ENCODE measurements around the gene IER5. TPM values are rescaled to one million over a fixed set of nuclear protein-coding genes. Genes with fewer than 3 reads are reported as not detected.

The IER5 gene
- total RNA-seq, 2 donors from 2014 or later = 10.3 to 14.3 TPM

GRCh38 chr1:181077576-181078242 lies 10.8 kb upstream of the IER5 start:
- 81% methylated on average over 7 of the region's 7 CpGs for WGBS
- Histone ChIP-seq H3K36me3 (no peaks in the 10 kb centered on the region), H3K27me3 (replicated peaks; ENCODE audit: insufficient read depth) (no peaks in the 10 kb centered on the region), H3K4me1 (replicated peaks) (no peaks in the 10 kb centered on the region), H3K27ac (no peak overlapping the region), H3K4me3 (no peak overlapping the region), H3K9me3 (no peaks in the 10 kb centered on the region)
- no peak for DNase-seq (ENCODE audit: low spot score)
- TF ChIP-seq CTCF (IDR thresholded peaks at IDR 0.05) = no peak
- no peak for TF ChIP-seq POLR2A (IDR thresholded peaks at IDR 0.05)
- TF ChIP-seq POLR2AphosphoS5 (IDR thresholded peaks at IDR 0.05) = no peak
- intact Hi-C loops (cut with DNase I) = no loop called here

GRCh38 chr1:181079382-181079781 lies 9.1 kb upstream of the IER5 start:
- DNase-seq (ENCODE audit: low spot score) = no peak
- no peak overlapping the region for H3K4me3 ChIP-seq
- no peaks in the 10 kb centered on the region for H3K27me3 ChIP-seq (replicated peaks; ENCODE audit: insufficient read depth)
- intact Hi-C loops (cut with DNase I) = no loop called here
- H3K4me1 ChIP-seq (replicated peaks) = no peaks in the 10 kb centered on the region
- TF ChIP-seq POLR2A (IDR thresholded peaks at IDR 0.05) = no peak
- no peak for TF ChIP-seq CTCF (IDR thresholded peaks at IDR 0.05)
- no peak for TF ChIP-seq POLR2AphosphoS5 (IDR thresholded peaks at IDR 0.05)
- no peak overlapping the region for H3K27ac ChIP-seq
- no peaks in the 10 kb centered on the region for H3K9me3 ChIP-seq
- 68% methylated on average over 2 of the region's 2 CpGs for WGBS
- H3K36me3 ChIP-seq = no peaks in the 10 kb centered on the region

GRCh38 chr1:181079920-181080319 lies 8.6 kb upstream of the IER5 start:
- DNase-seq (ENCODE audit: low spot score) = no peak
- Histone ChIP-seq H3K27ac (no peak overlapping the region), H3K27me3 (replicated peaks; ENCODE audit: insufficient read depth) (no peaks in the 10 kb centered on the region), H3K36me3 (no peaks in the 10 kb centered on the region), H3K4me1 (replicated peaks) (no peaks in the 10 kb centered on the region), H3K4me3 (no peak overlapping the region), H3K9me3 (no peaks in the 10 kb centered on the region)
- intact Hi-C loops (cut with DNase I) = no loop called here
- 58% methylated on average over 4 of the region's 4 CpGs for WGBS
- TF ChIP-seq POLR2AphosphoS5 (IDR thresholded peaks at IDR 0.05) (no peak), POLR2A (IDR thresholded peaks at IDR 0.05) (no peak), CTCF (IDR thresholded peaks at IDR 0.05) (no peak)

- H3K4me1 ChIP-seq (replicated peaks) = no peaks in the 10 kb centered on the region
- H3K27ac ChIP-seq = no peak overlapping the region
- intact Hi-C loops (cut with DNase I) = no loop called here
- no peak overlapping the region for H3K4me3 ChIP-seq
- H3K36me3 ChIP-seq = no peaks in the 10 kb centered on the region
- whole genome bisulfite sequencing = 92% methylated on average over 4 of the region's 4 CpGs
- TF ChIP-seq CTCF (IDR thresholded peaks at IDR 0.05) (no peak), POLR2A (IDR thresholded peaks at IDR 0.05) (no peak), POLR2AphosphoS5 (IDR thresholded peaks at IDR 0.05) (no peak)
- no peaks in the 10 kb centered on the region for H3K27me3 ChIP-seq (replicated peaks; ENCODE audit: insufficient read depth)
- H3K9me3 ChIP-seq = no peaks in the 10 kb centered on the region
- DNase-seq (ENCODE audit: low spot score) = no peak
Observed at GRCh38 chr1:181080556-181080955, 7.9 kb upstream of the IER5 start.

GRCh38 chr1:181081395-181081794 lies 7.1 kb upstream of the IER5 start:
- H3K9me3 ChIP-seq = no peaks in the 10 kb centered on the region
- H3K27me3 ChIP-seq (replicated peaks; ENCODE audit: insufficient read depth) = no peaks in the 10 kb centered on the region
- no peaks in the 10 kb centered on the region for H3K36me3 ChIP-seq
- 32% methylated on average over 3 of the region's 3 CpGs for whole genome bisulfite sequencing
- intact Hi-C loops (cut with DNase I) = no loop called here
- no peak overlapping the region for H3K4me3 ChIP-seq
- no peaks in the 10 kb centered on the region for H3K4me1 ChIP-seq (replicated peaks)
- no peak for TF ChIP-seq POLR2AphosphoS5 (IDR thresholded peaks at IDR 0.05)
- TF ChIP-seq CTCF (IDR thresholded peaks at IDR 0.05) = no peak
- TF ChIP-seq POLR2A (IDR thresholded peaks at IDR 0.05) = no peak
- H3K27ac ChIP-seq = no peak overlapping the region
- DNase-seq (ENCODE audit: low spot score) = no peak
